ELF-1 (cell line): ENCODE measurements around the gene SETX.
A peak's percentile ranks its signal among the peaks of the same experiment; 100 is the strongest.

ENCODE experiments used
- DNase-seq: peaks from one replicate; pipeline ENCODE4 v3.0.0-alpha.2; 2016; ENCODE audit warnings: low read depth, low spot score

The SETX gene

GRCh38 chr9:132357764-132358163 lies 3.0 kb upstream of the SETX start:
- no peak for DNase-seq

GRCh38 chr9:132356324-132356924 lies 1.6 kb upstream of the SETX start:
- peak; percentile 28 for DNase-seq

GRCh38 chr9:132351404-132352045 lies 3.3 kb downstream of the SETX start:
- no peak for DNase-seq

- DNase-seq = no peak
These were observed 3.9 kb downstream of the SETX start for GRCh38 chr9:132350861-132351315.

GRCh38 chr9:132348676-132349075 lies 6.1 kb downstream of the SETX start:
- DNase-seq = no peak

- DNase-seq = no peak
These were observed 8.6 kb downstream of the SETX start for GRCh38 chr9:132346177-132346576.

GRCh38 chr9:132341177-132341840 lies 13.5 kb downstream of the SETX start:
- DNase-seq = no peak

- DNase-seq = no peak
These were observed 20.4 kb downstream of the SETX start for GRCh38 chr9:132334364-132334763.

- no peak for DNase-seq
These were observed 21.2 kb downstream of the SETX start for GRCh38 chr9:132333556-132333955.

GRCh38 chr9:132328580-132328979 lies 26.2 kb downstream of the SETX start:
- DNase-seq = no peak

GRCh38 chr9:132327537-132327936 lies 27.2 kb downstream of the SETX start:
- no peak for DNase-seq

GRCh38 chr9:132324425-132324824 lies 30.4 kb downstream of the SETX start:
- DNase-seq = no peak

GRCh38 chr9:132319421-132320110 lies 35.2 kb downstream of the SETX start:
- DNase-seq = peak; percentile 5

GRCh38 chr9:132312873-132313272 lies 41.9 kb downstream of the SETX start:
- no peak for DNase-seq

- no peak for DNase-seq
These were observed 42.4 kb downstream of the SETX start for GRCh38 chr9:132312426-132312825.

- no peak for DNase-seq
These were observed 42.8 kb downstream of the SETX start for GRCh38 chr9:132311978-132312377.

- DNase-seq = no peak
These were observed 45.7 kb downstream of the SETX start for GRCh38 chr9:132309056-132309455.

GRCh38 chr9:132301521-132301920 lies 53.3 kb downstream of the SETX start:
- DNase-seq = no peak

- DNase-seq = no peak
These were observed 55.6 kb downstream of the SETX start for GRCh38 chr9:132299221-132299620.

GRCh38 chr9:132295181-132295580 lies 59.6 kb downstream of the SETX start:
- no peak for DNase-seq

GRCh38 chr9:132293145-132293721 lies 61.6 kb downstream of the SETX start:
- no peak for DNase-seq

- no peak for DNase-seq
These were observed 65.8 kb downstream of the SETX start for GRCh38 chr9:132288966-132289365.
